ENCODE data around the gene PARD3B.

Gene PARD3B

GRCh38 chr2:205609113-205609512 is 1063.8 kb downstream of the PARD3B start:
- DNase-seq, result no peak
- H3K4me3 Mint-ChIP-seq, result no peak overlapping the region
- no peaks in the 10 kb centered on the region for H3K36me3 Mint-ChIP-seq
- peaks cover 10 to 12% of the 10 kb centered on the region in 2 donors for H3K9me3 Mint-ChIP-seq
- ATAC-seq (replicated peaks), result no peak
- H3K27ac Mint-ChIP-seq, result no peak overlapping the region
- H3K27me3 Mint-ChIP-seq, result peaks cover 36 to 57% of the 10 kb centered on the region in 2 donors
- H3K4me1 Mint-ChIP-seq, result peaks cover 3 to 10% of the 10 kb centered on the region in 2 donors

- peaks cover 0 to 6% of the 10 kb centered on the region in 2 donors for H3K9me3 Mint-ChIP-seq
- no peaks in the 10 kb centered on the region for H3K36me3 Mint-ChIP-seq
- peaks cover 27 to 48% of the 10 kb centered on the region in 2 donors for H3K27me3 Mint-ChIP-seq
- DNase-seq (no peak), ATAC-seq (replicated peaks) (no peak)
- peaks cover 3 to 10% of the 10 kb centered on the region in 2 donors for H3K4me1 Mint-ChIP-seq
- no peak overlapping the region for H3K4me3 Mint-ChIP-seq
- H3K27ac Mint-ChIP-seq, result no peak overlapping the region
These were observed 1065.2 kb downstream of the PARD3B start for GRCh38 chr2:205610437-205610836.

GRCh38 chr2:205612636-205613035 is 1067.4 kb downstream of the PARD3B start:
- Mint-ChIP-seq H3K27me3 (peaks cover 21 to 47% of the 10 kb centered on the region in 2 donors), H3K4me1 (peaks cover 3 to 10% of the 10 kb centered on the region in 2 donors), H3K4me3 (no peak overlapping the region), H3K9me3 (peaks cover 0 to 2% of the 10 kb centered on the region in 2 donors), H3K27ac (no peak overlapping the region), H3K36me3 (no peaks in the 10 kb centered on the region)
- peak; percentile 4 for DNase-seq
- ATAC-seq (replicated peaks), result peak; percentile 75 to 77

GRCh38 chr2:205613970-205614559 is 1068.8 kb downstream of the PARD3B start:
- Mint-ChIP-seq H3K4me3 (no peak overlapping the region), H3K27ac (no peak overlapping the region), H3K9me3 (peaks cover 0 to 2% of the 10 kb centered on the region in 2 donors), H3K36me3 (no peaks in the 10 kb centered on the region), H3K27me3 (peaks cover 17 to 33% of the 10 kb centered on the region in 2 donors), H3K4me1 (peaks cover 3 to 10% of the 10 kb centered on the region in 2 donors)
- no peak for DNase-seq
- no peak for ATAC-seq (replicated peaks)

GRCh38 chr2:205614965-205615364 is 1069.7 kb downstream of the PARD3B start:
- Mint-ChIP-seq H3K4me1 (peaks cover 3 to 10% of the 10 kb centered on the region in 2 donors), H3K27me3 (peaks cover 12 to 24% of the 10 kb centered on the region in 2 donors), H3K36me3 (no peaks in the 10 kb centered on the region), H3K27ac (no peak overlapping the region), H3K9me3 (peaks cover 0 to 2% of the 10 kb centered on the region in 2 donors), H3K4me3 (no peak overlapping the region)
- DNase-seq, result no peak
- ATAC-seq (replicated peaks), result no peak

GRCh38 chr2:205617905-205618304 is 1072.6 kb downstream of the PARD3B start:
- Mint-ChIP-seq H3K36me3 (no peaks in the 10 kb centered on the region), H3K4me1 (peaks cover 0 to 4% of the 10 kb centered on the region in 2 donors), H3K9me3 (peaks cover 0 to 2% of the 10 kb centered on the region in 2 donors), H3K27me3 (peaks cover 0 to 21% of the 10 kb centered on the region in 2 donors), H3K4me3 (no peak overlapping the region), H3K27ac (no peak overlapping the region)
- ATAC-seq (replicated peaks) (no peak), DNase-seq (no peak)

GRCh38 chr2:205619600-205619999 is 1074.3 kb downstream of the PARD3B start:
- Mint-ChIP-seq H3K36me3 (no peaks in the 10 kb centered on the region), H3K4me3 (no peak overlapping the region), H3K27me3 (peaks cover 8 to 26% of the 10 kb centered on the region in 2 donors), H3K27ac (no peak overlapping the region), H3K4me1 (no peaks in the 10 kb centered on the region), H3K9me3 (peaks cover 0 to 2% of the 10 kb centered on the region in 2 donors)
- ATAC-seq (replicated peaks) (no peak), DNase-seq (no peak)

- Mint-ChIP-seq H3K4me1 (no peaks in the 10 kb centered on the region), H3K9me3 (no peaks in the 10 kb centered on the region), H3K27ac (no peak overlapping the region), H3K4me3 (no peak overlapping the region), H3K36me3 (no peaks in the 10 kb centered on the region), H3K27me3 (peaks cover 9 to 11% of the 10 kb centered on the region in 2 donors)
- no peak for DNase-seq
- ATAC-seq (replicated peaks), result no peak
These were observed 1081.8 kb downstream of the PARD3B start for GRCh38 chr2:205627085-205627484.

- ATAC-seq (replicated peaks), result no peak
- no peaks in the 10 kb centered on the region for H3K36me3 Mint-ChIP-seq
- no peaks in the 10 kb centered on the region for H3K9me3 Mint-ChIP-seq
- no peaks in the 10 kb centered on the region for H3K4me1 Mint-ChIP-seq
- no peak overlapping the region for H3K4me3 Mint-ChIP-seq
- no peak overlapping the region for H3K27ac Mint-ChIP-seq
- no peak for DNase-seq
- H3K27me3 Mint-ChIP-seq, result peaks cover 11 to 14% of the 10 kb centered on the region in 2 donors
These were observed 1083.1 kb downstream of the PARD3B start for GRCh38 chr2:205628422-205628821.

- ATAC-seq (replicated peaks) (no peak), DNase-seq (no peak)
- peaks cover 5 to 16% of the 10 kb centered on the region in 2 donors for H3K27me3 Mint-ChIP-seq
- H3K4me1 Mint-ChIP-seq, result no peaks in the 10 kb centered on the region
- no peak overlapping the region for H3K4me3 Mint-ChIP-seq
- H3K36me3 Mint-ChIP-seq, result no peaks in the 10 kb centered on the region
- H3K9me3 Mint-ChIP-seq, result no peaks in the 10 kb centered on the region
- no peak overlapping the region for H3K27ac Mint-ChIP-seq
These were observed 1084.0 kb downstream of the PARD3B start for GRCh38 chr2:205629091-205629776.

- no peak overlapping the region for H3K4me3 Mint-ChIP-seq
- H3K27ac Mint-ChIP-seq, result no peak overlapping the region
- DNase-seq (no peak), ATAC-seq (replicated peaks) (no peak)
- peaks cover 0 to 24% of the 10 kb centered on the region in 2 donors for H3K27me3 Mint-ChIP-seq
- H3K36me3 Mint-ChIP-seq, result no peaks in the 10 kb centered on the region
- no peaks in the 10 kb centered on the region for H3K9me3 Mint-ChIP-seq
- H3K4me1 Mint-ChIP-seq, result no peaks in the 10 kb centered on the region
These were observed 1088.7 kb downstream of the PARD3B start for GRCh38 chr2:205633994-205634393.

- no peak overlapping the region for H3K27ac Mint-ChIP-seq
- H3K4me1 Mint-ChIP-seq, result peaks cover 0 to 5% of the 10 kb centered on the region in 2 donors
These were observed 1091.5 kb downstream of the PARD3B start for GRCh38 chr2:205636549-205637319.

GRCh38 chr2:205637320-205637602 is 1092.0 kb downstream of the PARD3B start:
- peaks cover 0 to 5% of the 10 kb centered on the region in 2 donors for H3K4me1 Mint-ChIP-seq

More at GRCh38 chr2:205636549-205637319, 1091.5 kb downstream of the PARD3B start:
- peaks cover 5 to 35% of the 10 kb centered on the region in 2 donors for H3K27me3 Mint-ChIP-seq
- no peaks in the 10 kb centered on the region for H3K36me3 Mint-ChIP-seq
- DNase-seq, result no peak
- H3K9me3 Mint-ChIP-seq, result peaks cover 0 to 3% of the 10 kb centered on the region in 2 donors
- no peak overlapping the region for H3K4me3 Mint-ChIP-seq
- no peak for ATAC-seq (replicated peaks)

GRCh38 chr2:205637779-205638503 is 1092.7 kb downstream of the PARD3B start:
- H3K9me3 Mint-ChIP-seq, result peaks cover 0 to 3% of the 10 kb centered on the region in 2 donors
- peaks cover 0 to 5% of the 10 kb centered on the region in 2 donors for H3K4me1 Mint-ChIP-seq
- H3K27me3 Mint-ChIP-seq, result peaks cover 17 to 47% of the 10 kb centered on the region in 2 donors
- no peak overlapping the region for H3K4me3 Mint-ChIP-seq
- no peak for ATAC-seq (replicated peaks)
- no peak overlapping the region for H3K27ac Mint-ChIP-seq
- DNase-seq, result no peak
- H3K36me3 Mint-ChIP-seq, result no peaks in the 10 kb centered on the region

More at GRCh38 chr2:205637320-205637602, 1092.0 kb downstream of the PARD3B start:
- ATAC-seq (replicated peaks), result no peak
- Mint-ChIP-seq H3K36me3 (no peaks in the 10 kb centered on the region), H3K27ac (no peak overlapping the region), H3K4me3 (no peak overlapping the region), H3K27me3 (peaks cover 10 to 40% of the 10 kb centered on the region in 2 donors), H3K9me3 (peaks cover 0 to 3% of the 10 kb centered on the region in 2 donors)
- no peak for DNase-seq

All from stimulated activated naive B cell treated with anti-CD40 and anti-IgM and Interleukin-4, amounts not matched to agents 10 μg/mL and 1 μg/mL and 100 μg/mL, for 72 hours (primary cell).